HCT116 (cell line): Measurements from ENCODE around the gene AGPAT2. TPM values are rescaled to one million over a fixed set of nuclear protein-coding genes. Genes with fewer than 3 reads are reported as not detected.

Experiments used
- ATAC-seq: fragments of 200-7000 bp; cut with Tn5 transposase; 2 replicates; pipeline ENCODE4 v1.9.1; 2020; ENCODE audit warnings: mild to moderate bottlenecking, moderate library complexity
- BruUV-seq: library from RNA; stranded (reverse); fragments of 400-500 nt; replicated peaks from 2 replicates; lab custom pipeline; 2021; lab: Mats Ljungman, UMichigan
- CTCF ChIA-PET: fragments of 300-600 bp; sonication (Branson Sonifier 250); formaldehyde crosslinking; loops from one replicate; lab custom pipeline; 2021; ENCODE audit warnings: antibody characterized with exemption; lab: Charles Lee
- POLR2A ChIA-PET: fragments of 300-600, 350-600 bp; sonication (Branson Sonifier 250); formaldehyde crosslinking; loops from one replicate; lab custom pipeline; 2021; ENCODE audit warnings: antibody characterized with exemption; lab: Charles Lee
- RAD21 ChIA-PET, 2 experiments: fragments of 300-600 bp; sonication (Branson Sonifier 250); formaldehyde crosslinking; loops; one replicate each; lab custom pipeline; 2023; ENCODE audit warnings: low total read pairs in 2 of 2; ENCODE audit not compliant: uncharacterized antibody in 2 of 2, unreplicated experiment in 2 of 2, low non-redundant PET in 1 of 2; lab: Charles Lee
- DNase-seq: peaks from one replicate; pipeline ENCODE4 v3.0.0-alpha.2; 2010; ENCODE audit warnings: low read depth, low spot score
- H2AFZ ChIP-seq: fragments of 200-600 bp; shearing (Covaris generic), sonication (generic); 2 replicates; pipeline ENCODE4 v1.6.1; 2017; ENCODE audit warnings: low read depth, mixed run types, mixed read lengths, antibody characterized with exemption, low read length; ENCODE audit not compliant: poor library complexity, severe bottlenecking
- H3K27ac ChIP-seq: 2 replicates; pipeline ENCODE4 v1.5.1; 2012; ENCODE audit warnings: low read depth, low read length
- H3K27me3 ChIP-seq: fragments of 200-600 bp; sonication (generic); 2 replicates; pipeline ENCODE4 v1.6.1; 2016; ENCODE audit warnings: mixed run types, low read length, mixed read lengths; ENCODE audit not compliant: insufficient read depth
- H3K36me3 ChIP-seq, 2 experiments: fragments of 200-500 bp in 1 of 2; fragments of 200-600 bp in 1 of 2; sonication (Bioruptor generic) in 1 of 2; sonication (generic) in 1 of 2; 2 replicates each; pipeline versions ENCODE4 v1.5.1 to v1.6.1; 2014 to 2016; ENCODE audit warnings: low read length in 2 of 2, inconsistent platforms in 1 of 2, mixed read lengths in 1 of 2, mixed run types in 1 of 2; ENCODE audit not compliant: insufficient read depth in 2 of 2, control insufficient read depth in 1 of 2
- H3K4me1 ChIP-seq, 2 experiments: fragments of 200-600 bp in 1 of 2; sonication (generic) in 1 of 2; 2 replicates each; pipeline versions ENCODE4 v1.5.1 to v1.6.1; 2012 to 2017; ENCODE audit warnings: low read length in 2 of 2, inconsistent platforms in 1 of 2, mild to moderate bottlenecking in 1 of 2, mixed read lengths in 1 of 2, mixed run types in 1 of 2, moderate library complexity in 1 of 2; ENCODE audit not compliant: insufficient read depth in 2 of 2, control insufficient read depth in 1 of 2
- H3K4me2 ChIP-seq: fragments of 200-600 bp; sonication (generic); 2 replicates; pipeline ENCODE4 v1.6.1; 2017; ENCODE audit warnings: mixed run types, low read length, mixed read lengths
- H3K4me3 ChIP-seq, 2 experiments: fragments of 200-600 bp in 1 of 2; sonication (generic) in 1 of 2; replicated peaks in 1 of 2; 2 replicates each; pipeline ENCODE4 v1.5.1; 2011 to 2016; ENCODE audit warnings: low read length in 2 of 2, control low read depth in 1 of 2, low read depth in 1 of 2, mild to moderate bottlenecking in 1 of 2, mixed read lengths in 1 of 2, mixed run types in 1 of 2
- H3K79me2 ChIP-seq: fragments of 200-600 bp; sonication (generic); 2 replicates; pipeline ENCODE4 v1.6.1; 2017; ENCODE audit warnings: mild to moderate bottlenecking, mixed run types, low read length, moderate library complexity, mixed read lengths; ENCODE audit not compliant: insufficient read depth
- H3K9ac ChIP-seq: fragments of 200-600 bp; sonication (generic); 2 replicates; pipeline ENCODE4 v1.6.1; 2016; ENCODE audit warnings: low read length, mixed read lengths
- H3K9me2 ChIP-seq: fragments of 200-600 bp; sonication (generic), shearing (Covaris generic); 2 replicates; pipeline ENCODE4 v1.6.1; 2017; ENCODE audit warnings: mixed run types, mild to moderate bottlenecking, moderate library complexity; ENCODE audit not compliant: insufficient read depth
- H3K9me3 ChIP-seq, 2 experiments: fragments of 200-500 bp in 1 of 2; fragments of 200-600 bp in 1 of 2; sonication (Bioruptor generic) in 1 of 2; sonication (generic) in 1 of 2; 2 replicates each; pipeline ENCODE4 v1.6.1; 2014 to 2017; ENCODE audit warnings: low read length in 2 of 2, mixed read lengths in 2 of 2, inconsistent platforms in 1 of 2, low read depth in 1 of 2, mild to moderate bottlenecking in 1 of 2, mixed run types in 1 of 2, moderate library complexity in 1 of 2; ENCODE audit not compliant: control insufficient read depth in 1 of 2, insufficient read depth in 1 of 2
- H4K20me1 ChIP-seq: fragments of 200-600 bp; sonication (generic), shearing (Covaris generic); 2 replicates; pipeline ENCODE4 v1.6.1; 2017; ENCODE audit warnings: mixed run types, mild to moderate bottlenecking, moderate library complexity; ENCODE audit not compliant: insufficient read depth
- CTCF ChIP-seq, 3 experiments: fragments of 200-600 bp in 1 of 3; sonication (generic) in 1 of 3; IDR thresholded peaks in 2 of 3; conservative IDR thresholded peaks in 1 of 3; 2 replicates each; pipeline ENCODE4 v1.5.1; 2012 to 2017; ENCODE audit warnings: low read depth in 2 of 3, low read length in 2 of 3, antibody characterized with exemption in 1 of 3, borderline replicate concordance in 1 of 3, control low read depth in 1 of 3, mild to moderate bottlenecking in 1 of 3, mixed read lengths in 1 of 3, mixed run types in 1 of 3, moderate library complexity in 1 of 3; ENCODE audit not compliant: insufficient read depth in 1 of 3
- EGR1 ChIP-seq: IDR thresholded peaks from 2 replicates; pipeline ENCODE4 v1.6.1; 2012; ENCODE audit warnings: low read depth
- EZH2 ChIP-seq: fragments of 200-600 bp; sonication (generic); IDR thresholded peaks from 2 replicates; pipeline ENCODE4 v1.6.1; 2017; ENCODE audit warnings: antibody characterized with exemption, mixed run types
- EZH2phosphoT487 ChIP-seq: fragments of 200-600 bp; IDR thresholded peaks from 2 replicates; pipeline ENCODE4 v1.6.1; 2018; ENCODE audit warnings: antibody characterized with exemption, borderline replicate concordance
- POLR2A ChIP-seq: IDR thresholded peaks from 2 replicates; pipeline ENCODE4 v1.7.0; 2011; ENCODE audit warnings: borderline replicate concordance; ENCODE audit not compliant: insufficient read depth, insufficient read length; ENCODE audit errors: extremely low read depth
- POLR2AphosphoS5 ChIP-seq: IDR thresholded peaks from 2 replicates; pipeline ENCODE4 v1.6.1; 2011; ENCODE audit warnings: mild to moderate bottlenecking, low read depth, low read length, moderate library complexity
- RAD21 ChIP-seq: IDR thresholded peaks from 2 replicates; pipeline ENCODE4 v1.6.1; 2012; ENCODE audit warnings: low read depth, mild to moderate bottlenecking
- REST ChIP-seq: IDR thresholded peaks from 2 replicates; pipeline ENCODE4 v1.6.1; 2012; ENCODE audit warnings: low read depth
- SP1 ChIP-seq: IDR thresholded peaks from 2 replicates; pipeline ENCODE4 v1.6.1; 2012; ENCODE audit warnings: low read depth
- ZBTB33 ChIP-seq: IDR thresholded peaks from 2 replicates; pipeline ENCODE4 v1.6.1; 2011; ENCODE audit warnings: mild to moderate bottlenecking, low read length, moderate library complexity; ENCODE audit not compliant: insufficient replicate concordance; ENCODE audit errors: extremely low read depth
- ZFX ChIP-seq: fragments of 450-650 bp; IDR thresholded peaks from 2 replicates; pipeline ENCODE4 v1.6.1; 2017
- ZNF274 ChIP-seq: fragments of 200-500 bp; sonication (Bioruptor generic); IDR thresholded peaks from 2 replicates; pipeline ENCODE4 v1.6.1; 2014; ENCODE audit warnings: mild to moderate bottlenecking, low read depth, low read length, inconsistent platforms
- intact Hi-C: fragments of 100-400 bp; cut with micrococcal nuclease; formaldehyde crosslinking; loops from 2 replicates; pipeline ENCODE4 v1.10.0; 2022
- total RNA-seq: library from RNA; stranded (reverse); gene quantifications from one replicate; pipeline ENCODE4 v1.2.1, GENCODE V29; 2021; ENCODE audit not compliant: unreplicated experiment

Gene AGPAT2
- total RNA-seq, 1 experiment from 2014 or later, result 86.0 TPM

- POLR2A ChIA-PET, result interaction anchor here (0.6 kb wide), 1 partner anchor 9 kb away, joined by 3 read pairs; no protein-coding TSS in a partner anchor
- Histone ChIP-seq H3K4me3 (peak overlapping the region in 1 of 2 experiments; percentile 93; a peak in 1 of 4 replicates), H3K27ac (peak overlapping the region; percentile 97), H3K27me3 (no peaks in the 10 kb centered on the region), H3K79me2 (peaks cover 58% of the 10 kb centered on the region), H3K9me2 (no peaks in the 10 kb centered on the region), H3K9me3 (no peaks in the 10 kb centered on the region), H3K36me3 (peaks cover 19 to 46% of the 10 kb centered on the region in 2 experiments; a peak in 3 of 4 replicates), H4K20me1 (peaks cover 37% of the 10 kb centered on the region; the same call in 1 of the 2 replicates)
- no peak for ATAC-seq
- intact Hi-C loops, result no loop called here
- no TSS peak for BruUV-seq
- TF ChIP-seq CTCF (IDR thresholded peaks at IDR 0.05 in 2 of 3, conservative IDR thresholded peaks at IDR 0.05 in 1 of 3; ENCODE audit: borderline replicate concordance in 1 of 3, insufficient read depth in 1 of 3, low read depth in 2 of 3, low read length in 2 of 3) (no peak), ZFX (no peak), POLR2AphosphoS5 (0 out of 2 replicates have a peak, but pooled peaks have one; percentile 7)
- TF ChIP-seq, all 23 proteins: peak for 1
- Histone ChIP-seq H3K9ac (peak overlapping the region; percentile 95), H2AFZ (no peak overlapping the region), H3K4me2 (peak overlapping the region; percentile 95), H3K4me1 (peaks cover 13 to 64% of the 10 kb centered on the region in 2 experiments)
- CTCF ChIA-PET, result no interaction called here
- DNase-seq, result no peak
- RAD21 ChIA-PET, result no interaction called here
Observed at GRCh38 chr9:136725612-136726011, 38.4 kb upstream of the AGPAT2 start.

GRCh38 chr9:136724772-136725171, 37.5 kb upstream of the AGPAT2 start:
- H3K79me2 ChIP-seq, result peaks cover 51% of the 10 kb centered on the region
- H4K20me1 ChIP-seq, result peaks cover 37% of the 10 kb centered on the region; the same call in 1 of the 2 replicates
- CTCF ChIA-PET, result no interaction called here
- no peak for TF ChIP-seq ZBTB33
- no peak for TF ChIP-seq SP1
- TF ChIP-seq REST, result no peak
- no peak for TF ChIP-seq ZNF274
- TF ChIP-seq EZH2, result no peak
- TF ChIP-seq RAD21, result no peak
- no peak for TF ChIP-seq EGR1
- no peak for TF ChIP-seq EZH2phosphoT487
- TF ChIP-seq POLR2A, result no peak

More at GRCh38 chr9:136724772-136725171, 37.5 kb upstream of the AGPAT2 start:
- ChIA-PET POLR2A (no interaction called here), RAD21 (no interaction called here)
- Histone ChIP-seq H3K4me3 (no peak overlapping the region), H2AFZ (no peak overlapping the region), H3K4me2 (no peak overlapping the region), H3K9ac (no peak overlapping the region), H3K9me2 (no peaks in the 10 kb centered on the region), H3K9me3 (no peaks in the 10 kb centered on the region), H3K27me3 (no peaks in the 10 kb centered on the region), H3K36me3 (peaks cover 19 to 46% of the 10 kb centered on the region in 2 experiments; a peak in 3 of 4 replicates), H3K4me1 (peaks cover 13 to 64% of the 10 kb centered on the region in 2 experiments), H3K27ac (peak overlapping the region; percentile 27; the same call in 1 of the 2 replicates)
- no TSS peak for BruUV-seq
- intact Hi-C loops, result no loop called here
- ATAC-seq (no peak), DNase-seq (no peak)
